Adrenal gland (tissue), 5 donors: ENCODE results near the gene NUFIP2.

Experiments
- CTCF ChIP-seq, 6 experiments: fragments of 450-650 bp in 4 of 6; fragments of 200-600 bp in 2 of 6; sonication (generic) in 1 of 6; IDR thresholded peaks; 1 replicate in 5 of 6; 2 replicates in 1 of 6; pipeline versions ENCODE4 v1.5.1 to v1.8.0; 2016 to 2021; ENCODE audit warnings: antibody characterized with exemption in 6 of 6, mild to moderate bottlenecking in 2 of 6, moderate library complexity in 1 of 6
- POLR2A ChIP-seq, 2 donors: fragments of 450-650 bp; IDR thresholded peaks; one replicate each; pipeline ENCODE4 v1.6.1; 2017; ENCODE audit warnings: antibody characterized with exemption in 2 of 2, mild to moderate bottlenecking in 2 of 2, moderate library complexity in 1 of 2
- donor health status: DM: no; HTN: no; CAD: no.

GRCh38 chr17:29240477-29240876 is 53.5 kb downstream of the NUFIP2 start:
- no peak for TF ChIP-seq CTCF (IDR thresholded peaks at IDR 0.05)
- TF ChIP-seq POLR2A (IDR thresholded peaks at IDR 0.05), result no peak
